SK-N-DZ (cell line): ENCODE measurements around the gene AP5Z1.
"Not testable (repeated sequence)": the region's sequence is repeated elsewhere in the genome, so short reads cannot be mapped to it uniquely, and the experiment has no call there.

Source experiments
- DNase-seq: peaks from one replicate; pipeline ENCODE4 v3.0.0-alpha.2; 2015; ENCODE audit warnings: low spot score

AP5Z1 gene

GRCh38 chr7:4801839-4802231 lies 26.4 kb downstream of the AP5Z1 start:
- DNase-seq: no peak

- not testable (repeated sequence) for DNase-seq
These were observed 27.2 kb downstream of the AP5Z1 start for GRCh38 chr7:4802577-4802976.

- DNase-seq: no peak
These were observed 28.2 kb downstream of the AP5Z1 start for GRCh38 chr7:4803397-4804241.

GRCh38 chr7:4805110-4805983 lies 29.9 kb downstream of the AP5Z1 start:
- no peak for DNase-seq

- no peak for DNase-seq
These were observed 30.5 kb downstream of the AP5Z1 start for GRCh38 chr7:4805984-4806300.

GRCh38 chr7:4806983-4807597 lies 31.7 kb downstream of the AP5Z1 start:
- DNase-seq: no peak

GRCh38 chr7:4807598-4808016 lies 32.2 kb downstream of the AP5Z1 start:
- DNase-seq: no peak

- no peak for DNase-seq
These were observed 32.6 kb downstream of the AP5Z1 start for GRCh38 chr7:4808026-4808425.

- DNase-seq: no peak
These were observed 33.1 kb downstream of the AP5Z1 start for GRCh38 chr7:4808565-4808964.

- DNase-seq: no peak
These were observed 33.7 kb downstream of the AP5Z1 start for GRCh38 chr7:4809091-4809591.

GRCh38 chr7:4809666-4810065 lies 34.2 kb downstream of the AP5Z1 start:
- DNase-seq: no peak

- no peak for DNase-seq
These were observed 39.0 kb downstream of the AP5Z1 start for GRCh38 chr7:4814433-4814832.

GRCh38 chr7:4815121-4815520 lies 39.7 kb downstream of the AP5Z1 start:
- no peak for DNase-seq

GRCh38 chr7:4815609-4816418 lies 40.4 kb downstream of the AP5Z1 start:
- DNase-seq: no peak

- DNase-seq: no peak
These were observed 41.1 kb downstream of the AP5Z1 start for GRCh38 chr7:4816419-4817080.

GRCh38 chr7:4817178-4817901 lies 41.9 kb downstream of the AP5Z1 start:
- no peak for DNase-seq

- no peak for DNase-seq
These were observed 42.8 kb downstream of the AP5Z1 start for GRCh38 chr7:4818000-4818794.

- no peak for DNase-seq
These were observed 44.4 kb downstream of the AP5Z1 start for GRCh38 chr7:4819560-4820404.
